Neural cell (in vitro differentiated cells): ENCODE measurements around the gene SERPINB1. TPM values are rescaled to one million over a fixed set of nuclear protein-coding genes. Genes with fewer than 3 reads are reported as not detected.

Experiments used
- H2AFZ ChIP-seq: fragments of 200-600, 300-800 bp; sonication (generic), shearing (Covaris generic); 2 replicates; pipeline ENCODE4 v1.6.0; 2014; ENCODE audit warnings: low read depth, mild to moderate bottlenecking, antibody characterized with exemption, low read length, moderate library complexity
- H3F3A ChIP-seq: fragments of 200-600 bp; shearing (Covaris generic); 2 replicates; pipeline ENCODE4 v1.6.1; 2016; ENCODE audit warnings: mild to moderate bottlenecking, moderate library complexity, mixed read lengths, antibody characterized with exemption, low read length; ENCODE audit not compliant: insufficient read depth, poor library complexity, severe bottlenecking
- H3K27ac ChIP-seq: fragments of 200-600, 300-800 bp; sonication (generic), shearing (Covaris generic); 2 replicates; pipeline ENCODE4 v1.5.1; 2014; ENCODE audit warnings: mild to moderate bottlenecking, low read length, moderate library complexity
- H3K27me3 ChIP-seq: fragments of 300-800, 200-600 bp; sonication (generic), shearing (Covaris generic); 2 replicates; pipeline ENCODE4 v1.6.0; 2014; ENCODE audit warnings: mild to moderate bottlenecking, low read depth, low read length, moderate library complexity; ENCODE audit not compliant: insufficient read depth
- H3K36me3 ChIP-seq: fragments of 300-800, 200-600 bp; sonication (generic), shearing (Covaris generic); 2 replicates; pipeline ENCODE4 v1.5.1; 2014; ENCODE audit warnings: mild to moderate bottlenecking, antibody characterized with exemption, low read length, moderate library complexity; ENCODE audit not compliant: insufficient read depth
- H3K4me2 ChIP-seq: fragments of 300-800, 200-600 bp; sonication (generic), shearing (Covaris generic); 2 replicates; pipeline ENCODE4 v1.6.0; 2014; ENCODE audit warnings: mild to moderate bottlenecking, low read length
- H3K4me3 ChIP-seq: fragments of 300-800, 200-600 bp; sonication (generic), shearing (Covaris generic); 2 replicates; pipeline ENCODE4 v1.5.1; 2014; ENCODE audit warnings: mild to moderate bottlenecking, low read length, moderate library complexity
- H3K79me2 ChIP-seq: fragments of 200-600 bp; shearing (Covaris generic); replicated peaks from 2 replicates; pipeline ENCODE4 v1.6.0; 2014; ENCODE audit warnings: mild to moderate bottlenecking, low read length, moderate library complexity; ENCODE audit not compliant: insufficient read depth
- H3K9ac ChIP-seq: fragments of 300-800, 200-600 bp; sonication (generic), shearing (Covaris generic); 2 replicates; pipeline ENCODE4 v1.6.1; 2016; ENCODE audit warnings: mild to moderate bottlenecking, low read length, mixed read lengths
- H3K9me2 ChIP-seq: fragments of 200-600 bp; shearing (Covaris generic); 2 replicates; pipeline ENCODE4 v1.6.1; 2016; ENCODE audit warnings: mild to moderate bottlenecking, low read length, mixed read lengths; ENCODE audit not compliant: insufficient read depth
- H3K9me3 ChIP-seq: fragments of 200-600, 300-800 bp; sonication (generic), shearing (Covaris generic); 2 replicates; pipeline ENCODE4 v1.6.1; 2016; ENCODE audit warnings: mild to moderate bottlenecking, mixed run types, low read length, moderate library complexity, mixed read lengths
- H4K20me1 ChIP-seq: fragments of 200-600 bp; shearing (Covaris generic); 2 replicates; pipeline ENCODE4 v1.6.1; 2016; ENCODE audit warnings: mild to moderate bottlenecking, mixed run types; ENCODE audit not compliant: insufficient read depth
- EP300 ChIP-seq: fragments of 450-650 bp; conservative IDR thresholded peaks from 2 replicates; pipeline ENCODE4 v1.6.1; 2014; ENCODE audit warnings: antibody characterized with exemption, mild to moderate bottlenecking, moderate library complexity; ENCODE audit not compliant: poor library complexity, severe bottlenecking
- EZH2 ChIP-seq: fragments of 200-600, 300-800 bp; shearing (Covaris generic), sonication (generic); IDR thresholded peaks from 2 replicates; pipeline ENCODE4 v1.6.1; 2014; ENCODE audit warnings: antibody characterized with exemption, low read length, borderline replicate concordance, mild to moderate bottlenecking; ENCODE audit not compliant: insufficient read depth, poor library complexity, severe bottlenecking
- MXI1 ChIP-seq: fragments of 450-650 bp; conservative IDR thresholded peaks from 2 replicates; pipeline ENCODE4 v1.6.1; 2014; ENCODE audit warnings: antibody characterized with exemption, mild to moderate bottlenecking; ENCODE audit not compliant: poor library complexity, severe bottlenecking
- POLR2AphosphoS5 ChIP-seq: IDR thresholded peaks from 2 replicates; pipeline ENCODE4 v1.6.1; 2012
- RAD21 ChIP-seq: fragments of 450-650 bp; conservative IDR thresholded peaks from 2 replicates; pipeline ENCODE4 v1.6.1; 2014; ENCODE audit warnings: antibody characterized with exemption, mild to moderate bottlenecking, moderate library complexity
- SMC3 ChIP-seq: fragments of 450-650 bp; conservative IDR thresholded peaks from 2 replicates; pipeline ENCODE4 v1.6.1; 2014; ENCODE audit warnings: antibody characterized with exemption, mild to moderate bottlenecking, moderate library complexity; ENCODE audit not compliant: poor library complexity
- TAF1 ChIP-seq: IDR thresholded peaks from 2 replicates; pipeline ENCODE4 v1.6.1; 2012; ENCODE audit warnings: low read depth
- polyA plus RNA-seq: library from polyadenylated mRNA; depleted of rRNA; stranded (reverse); fragments of >200 nt; gene quantifications from 2 replicates; pipeline ENCODE4 v1.2.3, GENCODE V29; 2014
- TF ChIP-seq, protein P1 (sequence below): IDR thresholded peaks from 2 replicates; pipeline ENCODE4 v1.6.1; 2012; ENCODE audit warnings: borderline replicate concordance
- TF ChIP-seq, protein P2 (sequence below): fragments of 450-650 bp; IDR thresholded peaks from 2 replicates; pipeline ENCODE4 v1.5.1; 2014; ENCODE audit warnings: antibody characterized with exemption, mild to moderate bottlenecking, moderate library complexity; ENCODE audit not compliant: poor library complexity, severe bottlenecking

The SERPINB1 gene
- polyA plus RNA-seq, 1 donor from 2014 or later, result not detected

DNA sequence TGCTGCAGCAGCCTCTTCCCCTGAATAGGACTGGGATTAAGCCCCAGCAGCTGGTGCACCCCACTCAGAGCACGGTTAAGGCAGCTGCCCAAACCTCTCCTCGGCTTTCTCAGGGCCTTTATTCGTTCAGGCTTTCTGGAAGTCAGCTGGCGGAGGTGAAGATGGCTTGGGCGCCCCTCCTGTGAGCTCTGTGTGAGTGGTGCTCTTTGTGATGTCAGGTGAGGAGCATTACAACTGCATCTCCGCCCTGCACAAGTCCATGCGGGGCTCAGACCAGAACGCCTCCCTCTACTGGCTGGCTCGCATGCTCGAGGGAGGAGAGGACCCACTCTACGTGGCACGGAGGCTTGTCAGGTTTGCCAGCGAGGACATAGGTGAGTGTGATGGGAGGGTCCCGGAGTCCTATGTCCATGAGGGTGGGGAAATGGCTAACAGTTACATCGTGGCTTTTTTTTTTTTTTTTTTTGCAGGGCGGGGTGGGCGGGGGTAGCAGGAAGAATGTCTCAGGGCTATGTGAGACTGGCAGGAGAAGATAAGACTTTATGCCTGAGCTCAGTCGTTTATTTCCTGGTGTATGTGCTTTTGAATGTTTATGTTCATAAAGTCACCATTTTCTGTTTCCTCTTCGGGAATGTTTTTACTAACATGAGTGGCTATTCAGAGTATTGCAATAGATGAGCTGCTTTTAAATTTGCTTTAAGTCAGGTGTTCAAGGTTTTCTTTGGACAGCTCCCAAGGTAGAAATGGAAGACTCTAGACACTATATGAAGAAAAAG, 58.3 kb downstream of the SERPINB1 start:
- H3F3A ChIP-seq, result no peaks in the 10 kb centered on the region
- no peak overlapping the region for H3K4me2 ChIP-seq
- H3K79me2 ChIP-seq, result no peaks in the 10 kb centered on the region
- TF ChIP-seq, protein P1, sequence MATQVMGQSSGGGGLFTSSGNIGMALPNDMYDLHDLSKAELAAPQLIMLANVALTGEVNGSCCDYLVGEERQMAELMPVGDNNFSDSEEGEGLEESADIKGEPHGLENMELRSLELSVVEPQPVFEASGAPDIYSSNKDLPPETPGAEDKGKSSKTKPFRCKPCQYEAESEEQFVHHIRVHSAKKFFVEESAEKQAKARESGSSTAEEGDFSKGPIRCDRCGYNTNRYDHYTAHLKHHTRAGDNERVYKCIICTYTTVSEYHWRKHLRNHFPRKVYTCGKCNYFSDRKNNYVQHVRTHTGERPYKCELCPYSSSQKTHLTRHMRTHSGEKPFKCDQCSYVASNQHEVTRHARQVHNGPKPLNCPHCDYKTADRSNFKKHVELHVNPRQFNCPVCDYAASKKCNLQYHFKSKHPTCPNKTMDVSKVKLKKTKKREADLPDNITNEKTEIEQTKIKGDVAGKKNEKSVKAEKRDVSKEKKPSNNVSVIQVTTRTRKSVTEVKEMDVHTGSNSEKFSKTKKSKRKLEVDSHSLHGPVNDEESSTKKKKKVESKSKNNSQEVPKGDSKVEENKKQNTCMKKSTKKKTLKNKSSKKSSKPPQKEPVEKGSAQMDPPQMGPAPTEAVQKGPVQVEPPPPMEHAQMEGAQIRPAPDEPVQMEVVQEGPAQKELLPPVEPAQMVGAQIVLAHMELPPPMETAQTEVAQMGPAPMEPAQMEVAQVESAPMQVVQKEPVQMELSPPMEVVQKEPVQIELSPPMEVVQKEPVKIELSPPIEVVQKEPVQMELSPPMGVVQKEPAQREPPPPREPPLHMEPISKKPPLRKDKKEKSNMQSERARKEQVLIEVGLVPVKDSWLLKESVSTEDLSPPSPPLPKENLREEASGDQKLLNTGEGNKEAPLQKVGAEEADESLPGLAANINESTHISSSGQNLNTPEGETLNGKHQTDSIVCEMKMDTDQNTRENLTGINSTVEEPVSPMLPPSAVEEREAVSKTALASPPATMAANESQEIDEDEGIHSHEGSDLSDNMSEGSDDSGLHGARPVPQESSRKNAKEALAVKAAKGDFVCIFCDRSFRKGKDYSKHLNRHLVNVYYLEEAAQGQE, result no peak
- no peak for TF ChIP-seq EP300
- TF ChIP-seq POLR2AphosphoS5, result no peak
- TF ChIP-seq, protein P2, sequence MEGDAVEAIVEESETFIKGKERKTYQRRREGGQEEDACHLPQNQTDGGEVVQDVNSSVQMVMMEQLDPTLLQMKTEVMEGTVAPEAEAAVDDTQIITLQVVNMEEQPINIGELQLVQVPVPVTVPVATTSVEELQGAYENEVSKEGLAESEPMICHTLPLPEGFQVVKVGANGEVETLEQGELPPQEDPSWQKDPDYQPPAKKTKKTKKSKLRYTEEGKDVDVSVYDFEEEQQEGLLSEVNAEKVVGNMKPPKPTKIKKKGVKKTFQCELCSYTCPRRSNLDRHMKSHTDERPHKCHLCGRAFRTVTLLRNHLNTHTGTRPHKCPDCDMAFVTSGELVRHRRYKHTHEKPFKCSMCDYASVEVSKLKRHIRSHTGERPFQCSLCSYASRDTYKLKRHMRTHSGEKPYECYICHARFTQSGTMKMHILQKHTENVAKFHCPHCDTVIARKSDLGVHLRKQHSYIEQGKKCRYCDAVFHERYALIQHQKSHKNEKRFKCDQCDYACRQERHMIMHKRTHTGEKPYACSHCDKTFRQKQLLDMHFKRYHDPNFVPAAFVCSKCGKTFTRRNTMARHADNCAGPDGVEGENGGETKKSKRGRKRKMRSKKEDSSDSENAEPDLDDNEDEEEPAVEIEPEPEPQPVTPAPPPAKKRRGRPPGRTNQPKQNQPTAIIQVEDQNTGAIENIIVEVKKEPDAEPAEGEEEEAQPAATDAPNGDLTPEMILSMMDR, result no peak
- TF ChIP-seq MXI1, result no peak
- no peak for TF ChIP-seq RAD21
- no peak for TF ChIP-seq EZH2
- TF ChIP-seq SMC3, result no peak
- no peak for TF ChIP-seq TAF1
- H3K4me3 ChIP-seq, result no peak overlapping the region
- no peak overlapping the region for H3K27ac ChIP-seq
- no peaks in the 10 kb centered on the region for H3K27me3 ChIP-seq
- H3K36me3 ChIP-seq, result peaks cover 5% of the 10 kb centered on the region
- no peak overlapping the region for H2AFZ ChIP-seq
- no peak overlapping the region for H3K9ac ChIP-seq
- no peaks in the 10 kb centered on the region for H3K9me2 ChIP-seq
- no peaks in the 10 kb centered on the region for H4K20me1 ChIP-seq
- H3K9me3 ChIP-seq, result no peaks in the 10 kb centered on the region

DNA sequence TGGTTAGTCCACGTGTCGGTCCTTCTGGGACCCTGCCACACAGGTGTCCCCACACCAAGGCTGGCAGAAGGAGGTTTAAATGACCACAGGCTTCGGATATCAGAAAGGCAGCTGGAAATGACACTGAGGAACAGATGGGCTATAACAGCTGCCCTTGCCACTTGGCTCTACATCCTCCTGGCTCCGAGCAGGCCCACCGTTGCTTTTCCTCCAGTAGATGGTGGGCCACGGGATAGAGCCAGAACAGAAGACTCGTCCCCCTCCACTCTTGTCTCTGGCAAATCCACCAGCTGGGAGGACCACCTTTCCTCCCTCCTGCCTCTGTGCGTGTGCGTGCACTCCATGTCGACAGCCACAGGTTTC, 58.9 kb downstream of the SERPINB1 start:
- Histone ChIP-seq H3K27ac (no peak overlapping the region), H4K20me1 (no peaks in the 10 kb centered on the region)

More for the DNA sequence above, 58.9 kb downstream of the SERPINB1 start:
- Histone ChIP-seq H3K36me3 (peaks cover 5% of the 10 kb centered on the region), H3F3A (no peaks in the 10 kb centered on the region), H3K9me2 (no peaks in the 10 kb centered on the region), H2AFZ (no peak overlapping the region), H3K9me3 (no peaks in the 10 kb centered on the region), H3K4me3 (no peak overlapping the region), H3K79me2 (peaks cover 1% of the 10 kb centered on the region), H3K4me2 (no peak overlapping the region), H3K27me3 (no peaks in the 10 kb centered on the region), H3K9ac (no peak overlapping the region)
- TF ChIP-seq POLR2AphosphoS5, result no peak
- TF ChIP-seq, protein P2, result no peak
- no peak for TF ChIP-seq SMC3
- no peak for TF ChIP-seq EP300
- no peak for TF ChIP-seq MXI1
